GM19023 (cell line): ENCODE measurements around the gene TBC1D19.
"Not testable (repeated sequence)": the region's sequence is repeated elsewhere in the genome, so short reads cannot be mapped to it uniquely, and the experiment has no call there.

ENCODE experiments used
- ATAC-seq: cut with Tn5 transposase; IDR thresholded peaks from one replicate; pipeline ENCODE4 v1.9.1; 2021; ENCODE audit warnings: mild to moderate bottlenecking, moderate library complexity; ENCODE audit not compliant: unreplicated experiment

The TBC1D19 gene, protein sequence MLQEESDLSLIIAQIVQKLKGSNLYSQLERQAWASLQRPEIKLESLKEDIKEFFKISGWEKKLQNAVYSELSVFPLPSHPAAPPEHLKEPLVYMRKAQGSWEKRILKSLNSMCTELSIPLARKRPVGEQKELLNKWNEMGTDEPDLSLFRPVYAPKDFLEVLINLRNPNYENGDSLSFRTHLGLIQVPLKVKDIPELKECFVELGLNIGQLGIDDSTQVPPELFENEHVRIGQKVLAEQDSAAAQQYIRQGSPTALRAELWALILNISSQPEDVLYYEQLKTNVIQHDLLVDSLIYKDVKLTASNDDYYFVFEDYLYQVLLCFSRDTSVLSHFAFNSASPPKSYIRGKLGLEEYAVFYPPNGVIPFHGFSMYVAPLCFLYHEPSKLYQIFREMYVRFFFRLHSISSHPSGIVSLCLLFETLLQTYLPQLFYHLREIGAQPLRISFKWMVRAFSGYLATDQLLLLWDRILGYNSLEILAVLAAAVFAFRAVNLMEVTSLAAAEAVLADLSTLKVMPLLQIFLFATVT

GRCh38 chr4:26583865-26584652, at the start of gene TBC1D19:
Gene TBC1D19 (plus strand): TSS chr4:26584084. CDS start chr4:26584194, 110 bp downstream.
- peak; percentile 100 for ATAC-seq

- ATAC-seq, result no peak
Observed at GRCh38 chr4:26542991-26543390, 40.9 kb upstream of the TBC1D19 start.

DNA sequence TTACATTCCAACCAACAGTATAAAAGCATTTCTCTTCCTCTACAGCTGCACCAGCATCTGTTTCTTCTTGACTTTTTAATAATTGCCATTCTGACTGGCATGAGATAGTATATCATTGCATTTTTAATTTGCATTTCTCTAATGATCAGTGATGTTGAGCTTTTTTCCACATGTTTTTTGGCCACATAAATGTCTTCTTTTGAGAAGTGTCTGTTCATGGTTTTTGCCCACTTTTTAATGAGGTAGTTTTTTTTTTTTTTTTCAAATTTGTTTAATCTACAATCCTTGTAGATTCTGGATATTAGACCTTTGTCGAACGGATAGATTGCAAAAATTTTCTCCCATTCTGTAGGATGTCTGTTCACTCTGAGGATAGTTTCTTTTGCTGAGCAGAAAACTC, 39.5 kb upstream of the TBC1D19 start:
- ATAC-seq, result no peak

- ATAC-seq, result not testable (repeated sequence)
Observed at GRCh38 chr4:26548379-26548778, 35.5 kb upstream of the TBC1D19 start.

GRCh38 chr4:26557164-26557563, 26.7 kb upstream of the TBC1D19 start:
- no peak for ATAC-seq

DNA sequence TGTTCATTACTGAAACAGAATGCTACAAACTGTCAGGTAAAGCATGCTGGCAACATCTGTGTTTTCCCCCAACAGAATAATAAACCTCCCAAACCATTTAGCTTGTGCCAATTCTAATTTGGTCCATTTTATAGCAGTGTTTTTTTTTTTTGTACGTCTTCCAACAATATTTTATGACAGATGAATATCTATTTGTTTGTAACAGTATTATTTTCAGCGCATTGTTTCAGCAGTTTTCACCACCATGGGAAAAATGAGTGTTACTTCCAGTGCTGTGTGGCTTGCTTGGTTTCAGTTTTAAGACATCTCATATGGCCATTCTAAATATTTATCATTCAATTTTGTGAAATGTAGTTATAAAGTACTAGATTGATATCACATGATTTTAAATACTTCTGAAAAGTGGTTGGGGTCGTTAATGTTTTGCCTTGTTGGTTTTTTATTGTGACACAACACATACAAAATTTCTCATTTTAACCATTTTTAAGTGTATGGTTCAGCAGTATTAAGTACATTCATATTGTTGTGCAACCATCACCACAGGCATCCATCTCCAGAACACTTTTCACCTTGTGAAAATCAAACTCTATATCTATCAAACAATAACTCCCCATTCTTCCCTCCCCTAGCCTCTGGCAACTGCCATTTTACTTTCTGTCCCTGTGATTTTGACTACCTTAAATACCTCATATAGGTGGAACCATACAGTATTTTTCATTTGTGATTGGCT, 25.6 kb upstream of the TBC1D19 start:
- no peak for ATAC-seq

DNA sequence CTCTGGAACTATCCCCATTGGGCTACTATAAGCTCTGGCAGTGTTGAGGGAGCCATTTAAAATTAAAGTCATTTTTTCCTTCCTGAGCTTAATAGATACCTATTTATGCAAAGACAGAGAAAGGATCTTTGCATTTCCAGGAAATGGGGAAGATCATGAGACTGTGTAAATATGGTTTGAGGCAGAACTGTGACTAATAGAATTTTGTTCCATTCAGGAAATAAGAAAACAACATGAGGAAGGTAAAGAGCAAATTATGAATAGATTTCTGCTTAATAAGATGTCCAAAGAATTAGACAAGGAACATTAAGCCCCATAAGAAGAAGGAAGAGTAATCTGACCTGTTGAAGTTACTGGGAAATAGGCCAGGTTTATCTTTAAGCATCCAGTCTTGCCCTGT, 17.8 kb upstream of the TBC1D19 start:
- no peak for ATAC-seq

DNA sequence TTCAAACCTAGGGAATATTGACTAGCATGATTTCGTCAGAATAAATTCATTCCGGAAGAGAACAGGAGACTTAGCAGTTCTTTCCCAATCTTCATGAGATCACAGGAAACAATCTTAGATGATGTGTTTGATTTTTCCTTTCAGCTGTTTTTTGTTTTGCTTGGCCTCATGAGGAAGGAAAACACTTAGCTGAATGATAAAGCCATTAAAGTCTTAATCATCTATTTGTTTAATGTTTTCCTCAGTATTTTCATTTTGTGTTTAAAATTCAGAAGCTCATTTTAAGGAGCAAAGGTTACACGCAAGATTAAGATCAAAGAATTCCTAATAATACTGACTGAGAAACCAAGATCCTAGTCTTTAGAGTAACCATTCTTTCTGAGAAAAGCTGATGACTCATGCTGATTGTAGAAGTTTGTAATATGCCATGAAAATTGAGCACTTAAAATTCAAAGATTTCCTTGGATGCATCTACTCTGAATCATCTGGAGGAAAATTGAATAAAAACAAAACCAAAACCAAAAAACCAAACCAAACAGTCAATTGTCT, 15.4 kb upstream of the TBC1D19 start:
- ATAC-seq, result no peak

GRCh38 chr4:26570596-26570995, 13.3 kb upstream of the TBC1D19 start:
- no peak for ATAC-seq

DNA sequence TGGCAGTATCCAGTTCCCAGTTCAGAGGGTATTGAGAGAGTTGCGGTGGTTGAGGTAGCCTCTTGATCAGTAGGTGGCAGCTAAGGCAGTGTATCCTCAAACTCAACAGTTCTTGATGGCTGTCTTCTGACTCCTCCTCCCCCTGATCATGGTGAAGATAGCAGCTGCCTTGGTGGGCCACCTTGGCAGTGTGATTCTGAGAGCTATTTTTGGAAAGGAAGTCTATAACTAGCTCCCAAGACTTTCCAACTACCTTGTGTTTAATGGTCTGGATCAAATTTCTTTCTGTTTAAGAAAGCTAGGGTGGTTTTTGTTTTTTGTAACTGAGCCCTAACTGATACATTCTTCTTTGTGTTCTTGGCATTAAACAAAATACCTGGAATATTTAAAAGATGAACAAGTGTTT, 10.5 kb upstream of the TBC1D19 start:
- ATAC-seq, result no peak

- no peak for ATAC-seq
Observed at GRCh38 chr4:26574563-26574962, 9.3 kb upstream of the TBC1D19 start.

DNA sequence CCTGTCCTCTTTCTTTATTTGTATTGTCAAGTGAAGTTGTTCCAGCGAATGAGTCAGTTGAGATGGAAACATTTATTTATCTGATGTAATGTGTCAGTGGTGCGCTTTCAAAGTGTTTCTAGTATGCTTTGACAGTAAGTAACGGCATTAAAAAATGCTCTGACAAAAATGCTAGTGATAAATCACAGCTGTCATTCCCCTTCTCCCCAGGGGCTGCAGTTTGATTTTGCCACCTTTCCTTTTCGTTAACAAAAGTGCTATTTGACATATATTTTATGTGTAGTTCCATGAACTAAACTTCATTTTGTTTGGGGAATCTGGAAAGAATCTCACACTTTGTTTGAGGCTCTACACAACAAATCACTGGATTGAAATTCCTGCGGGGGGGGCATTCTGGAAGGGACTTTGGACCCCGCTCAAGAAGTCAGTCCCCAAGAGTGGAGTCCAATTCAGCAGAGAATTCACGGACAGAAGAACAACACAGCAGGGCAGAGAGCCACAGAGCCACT, 7.6 kb upstream of the TBC1D19 start:
- no peak for ATAC-seq

- no peak for ATAC-seq
Observed at GRCh38 chr4:26577066-26577465, 6.8 kb upstream of the TBC1D19 start.

GRCh38 chr4:26579169-26579568, 4.7 kb upstream of the TBC1D19 start:
- ATAC-seq, result no peak

GRCh38 chr4:26581341-26581740, 2.5 kb upstream of the TBC1D19 start:
- ATAC-seq, result not testable (repeated sequence)

GRCh38 chr4:26583538-26583864, 383 bp upstream of the TBC1D19 start:
- ATAC-seq, result peak; percentile 49

DNA sequence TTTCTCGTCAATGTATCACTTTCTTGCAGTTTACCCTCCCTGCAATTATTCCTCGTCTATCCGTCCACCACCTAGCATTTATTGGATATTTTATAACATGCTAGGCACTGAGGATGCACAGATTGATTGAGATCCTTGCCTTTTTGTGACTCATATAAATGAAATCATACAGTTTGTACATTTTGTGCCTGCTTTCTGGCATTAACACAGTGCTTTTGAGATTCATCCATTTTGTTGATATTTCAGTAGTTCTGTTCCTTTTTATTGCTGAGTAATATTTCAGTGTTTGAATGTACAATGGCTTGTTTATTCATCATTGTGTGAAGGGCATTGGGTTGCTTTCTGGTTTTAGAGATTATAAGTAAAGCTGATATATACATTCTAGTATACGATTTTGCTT, 841 bp downstream of the TBC1D19 start:
- no peak for ATAC-seq

DNA sequence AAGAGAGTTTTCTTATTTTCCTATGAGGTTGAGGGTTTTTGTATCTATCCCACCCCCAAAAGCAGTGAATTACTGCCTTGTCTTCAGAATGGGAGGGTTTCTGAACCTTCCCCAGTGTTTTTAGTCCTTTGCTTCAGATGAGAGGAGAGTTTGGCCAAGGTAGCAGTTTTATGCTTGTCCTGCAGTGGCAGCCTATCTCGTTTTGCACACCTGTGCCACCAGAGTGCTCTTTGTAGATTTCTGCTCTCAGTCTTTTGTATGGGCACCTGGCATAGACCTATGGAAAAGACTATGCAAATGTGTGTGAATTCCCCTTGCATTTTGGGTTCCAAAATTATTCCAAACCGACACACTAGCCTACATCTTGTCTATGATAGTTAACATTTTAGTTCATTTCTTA, 5.8 kb downstream of the TBC1D19 start:
- no peak for ATAC-seq

DNA sequence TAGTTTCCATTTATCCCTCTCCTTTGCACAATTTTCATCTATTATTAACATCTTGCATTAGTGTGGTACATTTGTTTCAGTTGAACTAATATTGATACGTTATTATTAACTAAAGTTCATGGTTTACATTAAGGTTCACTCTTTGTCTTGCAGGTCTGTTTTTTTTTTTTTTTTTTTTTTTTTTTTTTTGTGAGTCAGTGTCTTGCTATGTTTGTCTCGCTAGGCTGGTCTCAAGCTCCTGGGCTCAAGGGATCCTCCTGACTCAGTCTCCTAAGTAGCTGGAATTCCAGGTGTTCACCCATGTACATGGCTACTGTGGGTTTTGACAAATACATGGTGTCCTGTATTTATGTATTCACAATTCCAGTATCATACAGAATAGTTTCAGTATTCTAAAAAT, 6.8 kb downstream of the TBC1D19 start:
- ATAC-seq, result no peak

- ATAC-seq, result not testable (repeated sequence)
Observed at GRCh38 chr4:26593557-26593956, 9.7 kb downstream of the TBC1D19 start.

- no peak for ATAC-seq
Observed at GRCh38 chr4:26594371-26594770, 10.5 kb downstream of the TBC1D19 start.
